Esophagus squamous epithelium (tissue), 4 donors: ENCODE measurements around the gene KLC1.

ENCODE experiments used
- POLR2A ChIP-seq, 4 donors: fragments of 450-650 bp; IDR thresholded peaks; one replicate each; pipeline ENCODE4 v1.6.1; 2017; ENCODE audit warnings: antibody characterized with exemption in 4 of 4, mild to moderate bottlenecking in 4 of 4, moderate library complexity in 3 of 4
- TF ChIP-seq, protein P1 (sequence below), 6 experiments: fragments of 450-650 bp in 4 of 6; fragments of 200-600 bp in 2 of 6; sonication (generic) in 2 of 6; IDR thresholded peaks; one replicate each; pipeline ENCODE4 v1.5.1; 2016 to 2019; ENCODE audit warnings: antibody characterized with exemption in 6 of 6, mild to moderate bottlenecking in 4 of 6, moderate library complexity in 4 of 6

- TF ChIP-seq, protein P1, sequence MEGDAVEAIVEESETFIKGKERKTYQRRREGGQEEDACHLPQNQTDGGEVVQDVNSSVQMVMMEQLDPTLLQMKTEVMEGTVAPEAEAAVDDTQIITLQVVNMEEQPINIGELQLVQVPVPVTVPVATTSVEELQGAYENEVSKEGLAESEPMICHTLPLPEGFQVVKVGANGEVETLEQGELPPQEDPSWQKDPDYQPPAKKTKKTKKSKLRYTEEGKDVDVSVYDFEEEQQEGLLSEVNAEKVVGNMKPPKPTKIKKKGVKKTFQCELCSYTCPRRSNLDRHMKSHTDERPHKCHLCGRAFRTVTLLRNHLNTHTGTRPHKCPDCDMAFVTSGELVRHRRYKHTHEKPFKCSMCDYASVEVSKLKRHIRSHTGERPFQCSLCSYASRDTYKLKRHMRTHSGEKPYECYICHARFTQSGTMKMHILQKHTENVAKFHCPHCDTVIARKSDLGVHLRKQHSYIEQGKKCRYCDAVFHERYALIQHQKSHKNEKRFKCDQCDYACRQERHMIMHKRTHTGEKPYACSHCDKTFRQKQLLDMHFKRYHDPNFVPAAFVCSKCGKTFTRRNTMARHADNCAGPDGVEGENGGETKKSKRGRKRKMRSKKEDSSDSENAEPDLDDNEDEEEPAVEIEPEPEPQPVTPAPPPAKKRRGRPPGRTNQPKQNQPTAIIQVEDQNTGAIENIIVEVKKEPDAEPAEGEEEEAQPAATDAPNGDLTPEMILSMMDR (IDR thresholded peaks at IDR 0.05), result no peak
- no peak for TF ChIP-seq POLR2A (IDR thresholded peaks at IDR 0.05)
Observed at GRCh38 chr14:103630364-103631108, 1.5 kb downstream of the KLC1 start.
